Prostate gland (tissue), 2 donors: Measurements from ENCODE around the gene ADAP1.

Source experiments
- POLR2A ChIP-seq: fragments of 450-650 bp; IDR thresholded peaks from one replicate; pipeline ENCODE4 v1.6.1; 2016; ENCODE audit warnings: antibody characterized with exemption, mild to moderate bottlenecking
- POLR2AphosphoS5 ChIP-seq: sonication (generic); formaldehyde crosslinking; IDR thresholded peaks from one replicate; pipeline ENCODE4 v1.6.1; 2017; ENCODE audit warnings: antibody characterized with exemption
- TF ChIP-seq, protein P1 (sequence below), 4 experiments: fragments of 200-600 bp in 2 of 4; fragments of 450-650 bp in 2 of 4; sonication (generic) in 2 of 4; IDR thresholded peaks; 1 replicate in 3 of 4; 2 replicates in 1 of 4; pipeline ENCODE4 v1.5.1; 2016 to 2019; ENCODE audit warnings: antibody characterized with exemption in 4 of 4, mild to moderate bottlenecking in 2 of 4, moderate library complexity in 2 of 4

DNA sequence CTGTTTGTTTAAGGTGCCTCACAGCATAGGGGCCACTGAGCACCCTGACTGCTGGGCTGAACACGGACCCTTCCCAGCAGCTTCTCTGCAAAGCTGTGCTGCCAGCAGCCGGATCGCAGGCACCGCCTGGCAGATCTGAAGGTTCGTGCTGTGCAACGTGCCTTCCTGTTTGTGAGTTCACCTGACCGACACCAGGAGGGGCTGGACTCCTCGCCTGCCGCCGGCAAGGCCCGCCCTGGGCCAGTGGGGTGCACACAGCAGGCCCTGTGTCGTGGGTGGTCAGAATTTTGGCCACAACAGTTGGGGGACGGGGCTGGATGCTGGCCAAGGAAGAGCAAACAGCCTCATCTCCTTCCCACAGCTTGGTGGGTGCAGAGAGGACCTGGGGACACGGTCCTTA lies 41.1 kb upstream of the ADAP1 start:
- TF ChIP-seq, protein P1, sequence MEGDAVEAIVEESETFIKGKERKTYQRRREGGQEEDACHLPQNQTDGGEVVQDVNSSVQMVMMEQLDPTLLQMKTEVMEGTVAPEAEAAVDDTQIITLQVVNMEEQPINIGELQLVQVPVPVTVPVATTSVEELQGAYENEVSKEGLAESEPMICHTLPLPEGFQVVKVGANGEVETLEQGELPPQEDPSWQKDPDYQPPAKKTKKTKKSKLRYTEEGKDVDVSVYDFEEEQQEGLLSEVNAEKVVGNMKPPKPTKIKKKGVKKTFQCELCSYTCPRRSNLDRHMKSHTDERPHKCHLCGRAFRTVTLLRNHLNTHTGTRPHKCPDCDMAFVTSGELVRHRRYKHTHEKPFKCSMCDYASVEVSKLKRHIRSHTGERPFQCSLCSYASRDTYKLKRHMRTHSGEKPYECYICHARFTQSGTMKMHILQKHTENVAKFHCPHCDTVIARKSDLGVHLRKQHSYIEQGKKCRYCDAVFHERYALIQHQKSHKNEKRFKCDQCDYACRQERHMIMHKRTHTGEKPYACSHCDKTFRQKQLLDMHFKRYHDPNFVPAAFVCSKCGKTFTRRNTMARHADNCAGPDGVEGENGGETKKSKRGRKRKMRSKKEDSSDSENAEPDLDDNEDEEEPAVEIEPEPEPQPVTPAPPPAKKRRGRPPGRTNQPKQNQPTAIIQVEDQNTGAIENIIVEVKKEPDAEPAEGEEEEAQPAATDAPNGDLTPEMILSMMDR (IDR thresholded peaks at IDR 0.05): no peak
- TF ChIP-seq POLR2A: no peak
- no peak for TF ChIP-seq POLR2AphosphoS5
